HepG2 (cell line): Measurements from ENCODE around the gene GIMAP8. TPM values are rescaled to one million over a fixed set of nuclear protein-coding genes. Genes with fewer than 3 reads are reported as not detected.

ENCODE experiments used
- EHMT2 ChIP-seq: fragments of 200-600 bp; sonication (generic); IDR thresholded peaks from 2 replicates; pipeline ENCODE4 v1.7.0; 2017; ENCODE audit warnings: antibody characterized with exemption, low read depth, low read length, borderline replicate concordance
- HNF4A ChIP-seq: sonication (generic); formaldehyde crosslinking; IDR thresholded peaks from 2 replicates; pipeline ENCODE4 v1.4.0; 2020; ENCODE audit warnings: missing genetic modification reagents
- NRL ChIP-seq: sonication (generic); formaldehyde crosslinking; IDR thresholded peaks from 2 replicates; pipeline ENCODE4 v1.5.0; 2020; ENCODE audit warnings: missing genetic modification reagents, mild to moderate bottlenecking, moderate library complexity, borderline replicate concordance
- PHF8 ChIP-seq: sonication (generic); formaldehyde crosslinking; IDR thresholded peaks from 2 replicates; pipeline ENCODE4 v1.5.0; 2020; ENCODE audit warnings: missing genetic modification reagents
- POLR2AphosphoS5 ChIP-seq: IDR thresholded peaks from 2 replicates; pipeline ENCODE4 v1.6.1; 2012; ENCODE audit warnings: low read depth, low read length
- SALL1 ChIP-seq: sonication (generic); formaldehyde crosslinking; IDR thresholded peaks from 2 replicates; pipeline ENCODE4 v1.8.0; 2022; ENCODE audit warnings: mild to moderate bottlenecking, missing genetic modification reagents
- SRSF1 ChIP-seq: fragments of 200-400 bp; formaldehyde crosslinking; optimal IDR thresholded peaks from 2 replicates; pipeline ENCODE3; 2017; ENCODE audit warnings: mild to moderate bottlenecking, low read depth, low read length, moderate library complexity
- SRY ChIP-seq: sonication (generic); formaldehyde crosslinking; IDR thresholded peaks from 2 replicates; pipeline ENCODE4 v1.8.0; 2022; ENCODE audit warnings: mild to moderate bottlenecking, missing genetic modification reagents
- XRCC5 ChIP-seq: fragments of 200-400 bp; formaldehyde crosslinking; optimal IDR thresholded peaks from 2 replicates; pipeline ENCODE3; 2017; ENCODE audit warnings: mild to moderate bottlenecking, low read length
- ZNF333 ChIP-seq: sonication (generic); formaldehyde crosslinking; IDR thresholded peaks from 2 replicates; pipeline ENCODE4 v1.4.0; 2020; ENCODE audit warnings: mild to moderate bottlenecking, missing genetic modification reagents, borderline replicate concordance
- ZNF549 ChIP-seq: sonication (generic); formaldehyde crosslinking; IDR thresholded peaks from 2 replicates; pipeline ENCODE4 v1.5.0; 2020; ENCODE audit warnings: missing genetic modification reagents
- ZNF564 ChIP-seq: sonication (generic); formaldehyde crosslinking; IDR thresholded peaks from 2 replicates; pipeline ENCODE4 v1.8.1; 2023; ENCODE audit warnings: mild to moderate bottlenecking, missing genetic modification reagents
- ZNF75D ChIP-seq: sonication (generic); formaldehyde crosslinking; IDR thresholded peaks from 2 replicates; pipeline ENCODE4 v1.8.1; 2023; ENCODE audit warnings: missing genetic modification reagents, mild to moderate bottlenecking, borderline replicate concordance
- ZNF775 ChIP-seq: sonication (generic); formaldehyde crosslinking; IDR thresholded peaks from 2 replicates; pipeline ENCODE4 v1.4.0; 2020; ENCODE audit warnings: missing genetic modification reagents, mild to moderate bottlenecking, moderate library complexity, borderline replicate concordance
- ZNF776 ChIP-seq: sonication (generic); formaldehyde crosslinking; IDR thresholded peaks from 2 replicates; pipeline ENCODE4 v1.4.0; 2020; ENCODE audit warnings: mild to moderate bottlenecking, missing genetic modification reagents
- polyA plus RNA-seq, 8 experiments: library from polyadenylated mRNA; depleted of rRNA in 3 of 8; stranded (reverse) in 7 of 8; unstranded in 1 of 8; fragments of >200 nt; fragmentation: Illumina TruSeq in 4 of 8; extraction: Trizol in 4 of 8; gene quantifications; 2 replicates each; pipeline versions ENCODE4 v1.2.1 to v1.2.3, GENCODE V29; 2011 to 2016; ENCODE audit warnings: low read depth in 4 of 8, missing spikeins in 1 of 8, mixed read lengths in 1 of 8; ENCODE audit not compliant: insufficient read depth in 1 of 8
- total RNA-seq, 5 experiments: library from RNA; depleted of rRNA; stranded (reverse); fragments of >200 nt; fragmentation: Illumina TruSeq; extraction: Trizol; gene quantifications; 2 replicates each; pipeline ENCODE4 v1.2.3, GENCODE V29; 2016; ENCODE audit warnings: low read depth in 1 of 5
- TF ChIP-seq, protein P1 (sequence below): sonication (generic); formaldehyde crosslinking; IDR thresholded peaks from 2 replicates; pipeline ENCODE4 v1.5.1; 2020; ENCODE audit warnings: mild to moderate bottlenecking, missing genetic modification reagents, moderate library complexity
- TF ChIP-seq, protein P2 (sequence below): sonication (generic); formaldehyde crosslinking; IDR thresholded peaks from 2 replicates; pipeline ENCODE4 v1.5.0; 2020; ENCODE audit warnings: mild to moderate bottlenecking, missing genetic modification reagents, borderline replicate concordance
- TF ChIP-seq, protein P3 (sequence below): sonication (generic); IDR thresholded peaks from 2 replicates; pipeline ENCODE4 v1.6.1; 2016; ENCODE audit warnings: low read depth, borderline replicate concordance
- TF ChIP-seq, protein P4 (sequence below): IDR thresholded peaks from 2 replicates; pipeline ENCODE4 v1.6.1; 2016; ENCODE audit warnings: mild to moderate bottlenecking

GIMAP8 gene
- total and polyA plus RNA-seq, 2 of the 13 experiments (the other 11 are each of a cell fraction or from before 2014, with no cell fraction given) = not detected

DNA sequence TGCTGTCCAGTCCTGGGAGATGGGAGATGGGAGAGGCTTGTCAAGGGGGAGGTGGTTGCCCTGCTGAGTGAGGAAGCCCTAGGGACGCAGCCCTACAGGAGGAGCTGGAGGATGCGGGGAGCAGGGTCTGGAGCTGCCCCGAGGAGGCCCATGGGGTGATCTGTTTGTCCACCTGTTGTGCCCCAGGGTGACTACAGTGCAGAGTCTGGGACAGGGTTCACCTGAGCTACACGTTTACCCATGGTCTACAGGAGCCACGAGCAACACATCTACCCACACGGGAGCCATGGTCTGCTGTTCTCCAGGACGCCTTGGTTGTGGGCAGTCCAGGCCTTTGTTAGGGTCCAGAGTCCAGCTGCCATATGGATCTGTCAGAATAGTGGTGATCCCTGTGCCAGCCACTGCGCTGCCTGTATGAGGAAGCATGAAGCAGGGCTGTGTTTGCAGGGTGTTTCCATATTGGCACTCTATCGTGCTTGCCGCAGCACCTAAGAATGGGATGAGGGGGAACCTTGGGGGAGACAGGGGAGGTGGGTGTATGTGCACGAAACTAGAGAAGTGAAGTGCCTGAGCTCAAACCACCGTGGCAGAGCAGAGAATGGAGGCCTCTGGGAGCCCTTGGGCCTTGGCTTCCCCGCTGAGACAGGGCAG lies 47.6 kb upstream of the GIMAP8 start (continued):
- TF ChIP-seq ZNF776 (CRISPR knock-in tag) (no peak), ZNF564 (no peak), XRCC5 (peak; percentile 63), PHF8 (CRISPR knock-in tag) (peak; percentile 46), HNF4A (peak; percentile 92), ZNF775 (CRISPR knock-in tag) (no peak), SRY (CRISPR knock-in tag) (0 out of 2 replicates have a peak, but pooled peaks have one; percentile 24), SRSF1 (no peak), POLR2AphosphoS5 (peak; percentile 19; the same call in 1 of the 2 replicates), SALL1 (CRISPR knock-in tag) (peak; percentile 40), EHMT2 (no peak), NRL (CRISPR knock-in tag) (0 out of 2 replicates have a peak, but pooled peaks have one; percentile 30), ZNF75D (no peak), ZNF333 (no peak), ZNF549 (CRISPR knock-in tag) (no peak)
- TF ChIP-seq, protein P1, sequence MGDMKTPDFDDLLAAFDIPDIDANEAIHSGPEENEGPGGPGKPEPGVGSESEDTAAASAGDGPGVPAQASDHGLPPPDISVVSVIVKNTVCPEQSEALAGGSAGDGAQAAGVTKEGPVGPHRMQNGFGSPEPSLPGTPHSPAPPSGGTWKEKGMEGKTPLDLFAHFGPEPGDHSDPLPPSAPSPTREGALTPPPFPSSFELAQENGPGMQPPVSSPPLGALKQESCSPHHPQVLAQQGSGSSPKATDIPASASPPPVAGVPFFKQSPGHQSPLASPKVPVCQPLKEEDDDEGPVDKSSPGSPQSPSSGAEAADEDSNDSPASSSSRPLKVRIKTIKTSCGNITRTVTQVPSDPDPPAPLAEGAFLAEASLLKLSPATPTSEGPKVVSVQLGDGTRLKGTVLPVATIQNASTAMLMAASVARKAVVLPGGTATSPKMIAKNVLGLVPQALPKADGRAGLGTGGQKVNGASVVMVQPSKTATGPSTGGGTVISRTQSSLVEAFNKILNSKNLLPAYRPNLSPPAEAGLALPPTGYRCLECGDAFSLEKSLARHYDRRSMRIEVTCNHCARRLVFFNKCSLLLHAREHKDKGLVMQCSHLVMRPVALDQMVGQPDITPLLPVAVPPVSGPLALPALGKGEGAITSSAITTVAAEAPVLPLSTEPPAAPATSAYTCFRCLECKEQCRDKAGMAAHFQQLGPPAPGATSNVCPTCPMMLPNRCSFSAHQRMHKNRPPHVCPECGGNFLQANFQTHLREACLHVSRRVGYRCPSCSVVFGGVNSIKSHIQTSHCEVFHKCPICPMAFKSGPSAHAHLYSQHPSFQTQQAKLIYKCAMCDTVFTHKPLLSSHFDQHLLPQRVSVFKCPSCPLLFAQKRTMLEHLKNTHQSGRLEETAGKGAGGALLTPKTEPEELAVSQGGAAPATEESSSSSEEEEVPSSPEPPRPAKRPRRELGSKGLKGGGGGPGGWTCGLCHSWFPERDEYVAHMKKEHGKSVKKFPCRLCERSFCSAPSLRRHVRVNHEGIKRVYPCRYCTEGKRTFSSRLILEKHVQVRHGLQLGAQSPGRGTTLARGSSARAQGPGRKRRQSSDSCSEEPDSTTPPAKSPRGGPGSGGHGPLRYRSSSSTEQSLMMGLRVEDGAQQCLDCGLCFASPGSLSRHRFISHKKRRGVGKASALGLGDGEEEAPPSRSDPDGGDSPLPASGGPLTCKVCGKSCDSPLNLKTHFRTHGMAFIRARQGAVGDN = peak; percentile 76
- TF ChIP-seq, protein P2, sequence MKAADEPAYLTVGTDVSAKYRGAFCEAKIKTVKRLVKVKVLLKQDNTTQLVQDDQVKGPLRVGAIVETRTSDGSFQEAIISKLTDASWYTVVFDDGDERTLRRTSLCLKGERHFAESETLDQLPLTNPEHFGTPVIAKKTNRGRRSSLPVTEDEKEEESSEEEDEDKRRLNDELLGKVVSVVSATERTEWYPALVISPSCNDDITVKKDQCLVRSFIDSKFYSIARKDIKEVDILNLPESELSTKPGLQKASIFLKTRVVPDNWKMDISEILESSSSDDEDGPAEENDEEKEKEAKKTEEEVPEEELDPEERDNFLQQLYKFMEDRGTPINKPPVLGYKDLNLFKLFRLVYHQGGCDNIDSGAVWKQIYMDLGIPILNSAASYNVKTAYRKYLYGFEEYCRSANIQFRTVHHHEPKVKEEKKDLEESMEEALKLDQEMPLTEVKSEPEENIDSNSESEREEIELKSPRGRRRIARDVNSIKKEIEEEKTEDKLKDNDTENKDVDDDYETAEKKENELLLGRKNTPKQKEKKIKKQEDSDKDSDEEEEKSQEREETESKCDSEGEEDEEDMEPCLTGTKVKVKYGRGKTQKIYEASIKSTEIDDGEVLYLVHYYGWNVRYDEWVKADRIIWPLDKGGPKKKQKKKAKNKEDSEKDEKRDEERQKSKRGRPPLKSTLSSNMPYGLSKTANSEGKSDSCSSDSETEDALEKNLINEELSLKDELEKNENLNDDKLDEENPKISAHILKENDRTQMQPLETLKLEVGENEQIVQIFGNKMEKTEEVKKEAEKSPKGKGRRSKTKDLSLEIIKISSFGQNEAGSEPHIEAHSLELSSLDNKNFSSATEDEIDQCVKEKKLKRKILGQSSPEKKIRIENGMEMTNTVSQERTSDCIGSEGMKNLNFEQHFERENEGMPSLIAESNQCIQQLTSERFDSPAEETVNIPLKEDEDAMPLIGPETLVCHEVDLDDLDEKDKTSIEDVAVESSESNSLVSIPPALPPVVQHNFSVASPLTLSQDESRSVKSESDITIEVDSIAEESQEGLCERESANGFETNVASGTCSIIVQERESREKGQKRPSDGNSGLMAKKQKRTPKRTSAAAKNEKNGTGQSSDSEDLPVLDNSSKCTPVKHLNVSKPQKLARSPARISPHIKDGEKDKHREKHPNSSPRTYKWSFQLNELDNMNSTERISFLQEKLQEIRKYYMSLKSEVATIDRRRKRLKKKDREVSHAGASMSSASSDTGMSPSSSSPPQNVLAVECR (CRISPR knock-in tag) = peak; percentile 54; the same call in 1 of the 2 replicates
- TF ChIP-seq, protein P3, sequence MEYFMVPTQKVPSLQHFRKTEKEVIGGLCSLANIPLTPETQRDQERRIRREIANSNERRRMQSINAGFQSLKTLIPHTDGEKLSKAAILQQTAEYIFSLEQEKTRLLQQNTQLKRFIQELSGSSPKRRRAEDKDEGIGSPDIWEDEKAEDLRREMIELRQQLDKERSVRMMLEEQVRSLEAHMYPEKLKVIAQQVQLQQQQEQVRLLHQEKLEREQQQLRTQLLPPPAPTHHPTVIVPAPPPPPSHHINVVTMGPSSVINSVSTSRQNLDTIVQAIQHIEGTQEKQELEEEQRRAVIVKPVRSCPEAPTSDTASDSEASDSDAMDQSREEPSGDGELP = peak; percentile 67; the same call in 1 of the 2 replicates
- TF ChIP-seq, protein P4, sequence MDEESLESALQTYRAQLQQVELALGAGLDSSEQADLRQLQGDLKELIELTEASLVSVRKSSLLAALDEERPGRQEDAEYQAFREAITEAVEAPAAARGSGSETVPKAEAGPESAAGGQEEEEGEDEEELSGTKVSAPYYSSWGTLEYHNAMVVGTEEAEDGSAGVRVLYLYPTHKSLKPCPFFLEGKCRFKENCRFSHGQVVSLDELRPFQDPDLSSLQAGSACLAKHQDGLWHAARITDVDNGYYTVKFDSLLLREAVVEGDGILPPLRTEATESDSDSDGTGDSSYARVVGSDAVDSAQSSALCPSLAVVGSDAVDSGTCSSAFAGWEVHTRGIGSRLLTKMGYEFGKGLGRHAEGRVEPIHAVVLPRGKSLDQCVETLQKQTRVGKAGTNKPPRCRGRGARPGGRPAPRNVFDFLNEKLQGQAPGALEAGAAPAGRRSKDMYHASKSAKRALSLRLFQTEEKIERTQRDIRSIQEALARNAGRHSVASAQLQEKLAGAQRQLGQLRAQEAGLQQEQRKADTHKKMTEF (CRISPR knock-in tag) = 0 out of 2 replicates have a peak, but pooled peaks have one; percentile 19
